HG03469 (cell line): Measurements from ENCODE around the gene TAS2R41.
"Not testable (repeated sequence)": the region's sequence is repeated elsewhere in the genome, so short reads cannot be mapped to it uniquely, and the experiment has no call there.

Experiments
- ATAC-seq: cut with Tn5 transposase; IDR thresholded peaks from one replicate; pipeline ENCODE4 v1.9.1; 2021; ENCODE audit warnings: mild to moderate bottlenecking, moderate library complexity, moderate number of reproducible peaks; ENCODE audit not compliant: unreplicated experiment

The TAS2R41 gene

GRCh38 chr7:143514995-143515735, 37.5 kb downstream of the TAS2R41 start:
- no peak for ATAC-seq

GRCh38 chr7:143516981-143517380, 39.3 kb downstream of the TAS2R41 start:
- ATAC-seq = no peak

GRCh38 chr7:143518521-143518920, 40.8 kb downstream of the TAS2R41 start:
- ATAC-seq = no peak

- ATAC-seq = no peak
Measured at GRCh38 chr7:143518941-143519340, 41.3 kb downstream of the TAS2R41 start.

- no peak for ATAC-seq
Measured at GRCh38 chr7:143519411-143520131, 41.9 kb downstream of the TAS2R41 start.

GRCh38 chr7:143522309-143522916, 44.7 kb downstream of the TAS2R41 start:
- not testable (repeated sequence) for ATAC-seq
